Measurements from ENCODE around the gene SMIM11. TPM values are rescaled to one million over a fixed set of nuclear protein-coding genes. Genes with fewer than 3 reads are reported as not detected.

SMIM11 gene
- total and polyA plus RNA-seq, 2 donors (not counting 1 experiment from before 2014, with no cell fraction given): 10.3 to 10.6 TPM

DNA sequence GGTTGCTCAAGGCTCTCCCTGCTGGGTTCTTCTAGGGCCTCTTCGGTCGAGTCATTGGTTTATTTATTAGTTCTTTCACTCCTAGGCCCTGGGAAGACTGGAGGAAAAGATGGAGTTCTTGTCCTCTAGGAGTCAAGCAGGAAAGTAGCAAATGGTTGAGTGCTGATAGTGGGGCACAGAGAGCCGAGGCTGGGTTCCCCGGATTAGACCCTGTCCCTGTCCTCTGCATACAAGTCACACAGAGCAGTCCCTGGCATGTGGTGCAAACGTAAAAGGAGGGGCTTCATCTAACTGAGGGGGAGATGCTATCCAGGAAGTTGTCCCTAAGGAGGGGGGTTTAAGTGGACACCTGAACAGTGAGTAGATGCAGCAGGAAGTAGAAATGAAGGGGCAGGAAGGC is 30.7 kb upstream of the SMIM11 start:
- no peak overlapping the region for H3K27ac ChIP-seq (ENCODE audit: low read length in 2 of 2)
- H3K79me2 ChIP-seq (ENCODE audit: control insufficient read depth, insufficient read depth, low read length): no peaks in the 10 kb centered on the region
- Mint-ChIP-seq H3K27me3 (peaks cover 20% of the 10 kb centered on the region), H3K4me3 (no peak overlapping the region), H3K27ac (no peak overlapping the region), H3K9me3 (ENCODE audit: insufficient read depth) (no peaks in the 10 kb centered on the region), H3K4me1 (peaks cover 4% of the 10 kb centered on the region)
- peaks cover 0 to 3% (median 0%) of the 10 kb centered on the region in 3 donors for H3K9me3 ChIP-seq (ENCODE audit: control extremely low read depth in 1 of 3, control insufficient read depth in 2 of 3, insufficient read depth in 1 of 3, low read length in 2 of 3)
- TF ChIP-seq EZH2 (IDR thresholded peaks at IDR 0.05; ENCODE audit: borderline replicate concordance, insufficient read depth, low read depth, low read length, poor library complexity, severe bottlenecking): no peak
- TF ChIP-seq, protein P1, sequence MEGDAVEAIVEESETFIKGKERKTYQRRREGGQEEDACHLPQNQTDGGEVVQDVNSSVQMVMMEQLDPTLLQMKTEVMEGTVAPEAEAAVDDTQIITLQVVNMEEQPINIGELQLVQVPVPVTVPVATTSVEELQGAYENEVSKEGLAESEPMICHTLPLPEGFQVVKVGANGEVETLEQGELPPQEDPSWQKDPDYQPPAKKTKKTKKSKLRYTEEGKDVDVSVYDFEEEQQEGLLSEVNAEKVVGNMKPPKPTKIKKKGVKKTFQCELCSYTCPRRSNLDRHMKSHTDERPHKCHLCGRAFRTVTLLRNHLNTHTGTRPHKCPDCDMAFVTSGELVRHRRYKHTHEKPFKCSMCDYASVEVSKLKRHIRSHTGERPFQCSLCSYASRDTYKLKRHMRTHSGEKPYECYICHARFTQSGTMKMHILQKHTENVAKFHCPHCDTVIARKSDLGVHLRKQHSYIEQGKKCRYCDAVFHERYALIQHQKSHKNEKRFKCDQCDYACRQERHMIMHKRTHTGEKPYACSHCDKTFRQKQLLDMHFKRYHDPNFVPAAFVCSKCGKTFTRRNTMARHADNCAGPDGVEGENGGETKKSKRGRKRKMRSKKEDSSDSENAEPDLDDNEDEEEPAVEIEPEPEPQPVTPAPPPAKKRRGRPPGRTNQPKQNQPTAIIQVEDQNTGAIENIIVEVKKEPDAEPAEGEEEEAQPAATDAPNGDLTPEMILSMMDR (IDR thresholded peaks at IDR 0.05): no peak
- CTCF ChIA-PET: interaction anchor here (16.1 kb wide), 1 partner anchor 424 kb away, joined by 632 read pairs; no protein-coding TSS in a partner anchor
- ATAC-seq (ENCODE audit: low read depth) (no peak), DNase-seq (no peak)
- H3K4me3 ChIP-seq (ENCODE audit: control extremely low read depth in 1 of 5, extremely low read depth in 1 of 5, insufficient read depth in 1 of 5, low read depth in 2 of 5, low read length in 4 of 5): no peak overlapping the region
- H3K36me3 ChIP-seq (replicated peaks in 1 of 2; ENCODE audit: control extremely low read depth in 1 of 2, control insufficient read depth in 1 of 2, extremely low read depth in 1 of 2, insufficient read depth in 2 of 2, low read length in 1 of 2): no peaks in the 10 kb centered on the region
- intact Hi-C loops (cut with micrococcal nuclease): no loop called here
- H4K20me1 ChIP-seq (ENCODE audit: control insufficient read depth, insufficient read depth, low read length, poor library complexity, severe bottlenecking): no peaks in the 10 kb centered on the region
- H3K4me2 ChIP-seq (replicated peaks; ENCODE audit: low read depth, low read length, poor library complexity, severe bottlenecking): no peak overlapping the region
- H3K9ac ChIP-seq (ENCODE audit: low read length): no peak overlapping the region
- 100% methylated on average over 3 of the region's 5 CpGs for WGBS (ENCODE audit: insufficient coverage)
- H3K27me3 ChIP-seq (replicated peaks in 1 of 4; ENCODE audit: control extremely low read depth in 1 of 4, control insufficient read depth in 3 of 4, insufficient read depth in 4 of 4, low read length in 3 of 4): peaks cover 0 to 4% (median 0%) of the 10 kb centered on the region in 4 experiments
- H2AFZ ChIP-seq (ENCODE audit: insufficient read depth, low read depth, low read length, poor library complexity, severe bottlenecking): no peak overlapping the region
- POLR2A ChIA-PET: no interaction called here
- H3K4me1 ChIP-seq (ENCODE audit: control insufficient read depth in 2 of 2, insufficient read depth in 2 of 2, low read length in 2 of 2): no peaks in the 10 kb centered on the region

DNA sequence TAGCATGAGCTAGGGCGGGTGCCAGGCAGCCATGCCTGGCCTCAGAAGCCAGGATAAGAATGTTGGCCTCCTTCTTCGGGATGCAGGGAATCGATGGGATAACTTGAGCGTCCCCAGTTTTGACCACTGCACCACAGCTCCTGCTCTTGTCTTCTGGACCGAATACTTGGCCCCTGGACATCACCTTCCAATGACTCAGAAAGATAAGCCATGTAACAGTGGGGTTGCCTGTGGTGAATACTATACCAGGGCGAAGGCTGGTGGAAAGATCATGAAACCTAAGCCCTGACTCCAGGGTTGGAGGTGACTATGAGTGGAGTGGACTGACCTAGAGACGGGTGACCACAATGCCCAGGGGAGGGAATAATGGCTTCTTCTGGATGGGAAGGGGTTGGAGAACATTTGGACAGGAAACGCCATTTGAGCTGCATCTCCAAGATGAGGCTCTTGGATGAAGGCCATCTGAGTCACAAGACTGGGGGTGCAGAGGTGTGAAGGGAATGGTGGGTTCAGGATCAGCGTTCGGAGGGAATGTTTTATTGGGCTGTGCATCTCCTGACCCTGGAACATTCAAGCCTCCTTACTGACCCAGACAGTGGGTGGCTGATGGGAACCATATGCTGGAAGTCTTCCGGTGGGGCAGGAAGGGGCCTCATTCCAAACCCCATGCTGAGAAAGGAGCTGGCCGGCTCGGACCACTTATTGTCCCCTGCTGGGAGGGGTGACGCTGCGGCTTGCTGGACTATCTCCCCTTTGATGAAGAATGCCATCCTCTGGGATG is 30.0 kb upstream of the SMIM11 start:
- Histone ChIP-seq H3K4me3 (ENCODE audit: control extremely low read depth in 1 of 5, extremely low read depth in 1 of 5, insufficient read depth in 1 of 5, low read depth in 2 of 5, low read length in 4 of 5) (no peak overlapping the region), H3K4me1 (ENCODE audit: control insufficient read depth in 2 of 2, insufficient read depth in 2 of 2, low read length in 2 of 2) (no peaks in the 10 kb centered on the region), H4K20me1 (ENCODE audit: control insufficient read depth, insufficient read depth, low read length, poor library complexity, severe bottlenecking) (no peaks in the 10 kb centered on the region), H3K9me3 (ENCODE audit: control extremely low read depth in 1 of 3, control insufficient read depth in 2 of 3, insufficient read depth in 1 of 3, low read length in 2 of 3) (peaks cover 0 to 3% (median 0%) of the 10 kb centered on the region in 3 donors), H3K36me3 (replicated peaks in 1 of 2; ENCODE audit: control extremely low read depth in 1 of 2, control insufficient read depth in 1 of 2, extremely low read depth in 1 of 2, insufficient read depth in 2 of 2, low read length in 1 of 2) (no peaks in the 10 kb centered on the region), H3K4me2 (replicated peaks; ENCODE audit: low read depth, low read length, poor library complexity, severe bottlenecking) (no peak overlapping the region), H3K9ac (ENCODE audit: low read length) (no peak overlapping the region), H3K79me2 (ENCODE audit: control insufficient read depth, insufficient read depth, low read length) (no peaks in the 10 kb centered on the region), H3K27ac (ENCODE audit: low read length in 2 of 2) (no peak overlapping the region), H2AFZ (ENCODE audit: insufficient read depth, low read depth, low read length, poor library complexity, severe bottlenecking) (no peak overlapping the region), H3K27me3 (replicated peaks in 1 of 4; ENCODE audit: control extremely low read depth in 1 of 4, control insufficient read depth in 3 of 4, insufficient read depth in 4 of 4, low read length in 3 of 4) (no peaks in the 10 kb centered on the region)
- peaks cover 17% of the 10 kb centered on the region for H3K27me3 Mint-ChIP-seq
- no peak for DNase-seq
- peaks cover 4% of the 10 kb centered on the region for H3K4me1 Mint-ChIP-seq
- intact Hi-C loops (cut with micrococcal nuclease): no loop called here
- H3K9me3 Mint-ChIP-seq (ENCODE audit: insufficient read depth): no peaks in the 10 kb centered on the region
- POLR2A ChIA-PET: no interaction called here
- TF ChIP-seq EZH2 (IDR thresholded peaks at IDR 0.05; ENCODE audit: borderline replicate concordance, insufficient read depth, low read depth, low read length, poor library complexity, severe bottlenecking): no peak
- TF ChIP-seq, protein P1 (IDR thresholded peaks at IDR 0.05): no peak
- H3K27ac Mint-ChIP-seq: no peak overlapping the region
- WGBS (ENCODE audit: insufficient coverage): 86% methylated on average over 14 of the region's 15 CpGs
- no peak for ATAC-seq (ENCODE audit: low read depth)
- H3K4me3 Mint-ChIP-seq: no peak overlapping the region
- CTCF ChIA-PET: interaction anchor here (0.6 to 16.1 kb wide), 4 partner anchors 10 to 424 kb away, joined by 3 to 632 read pairs (median 4); no protein-coding TSS in a partner anchor

All from B cell (primary cell).